Activated CD4-positive, alpha-beta memory T cell treated with anti-CD3 and anti-CD28 coated beads, Interleukin-2, amount 10 ng/mL, durations not matched to agents 7 days and 5 days (primary cell): ENCODE measurements around the gene NPSR1. TPM values are rescaled to one million over a fixed set of nuclear protein-coding genes. Genes with fewer than 3 reads are reported as not detected.

Source experiments
- CTCF ChIA-PET: fragments of 350-600 bp; sonication (Branson Sonifier 250); formaldehyde crosslinking; loops from one replicate; lab custom pipeline; 2021; ENCODE audit warnings: antibody characterized with exemption, inconsistent platforms; lab: Charles Lee
- POLR2A ChIA-PET: fragments of 350-600 bp; sonication (Branson Sonifier 250); formaldehyde crosslinking; loops from one replicate; lab custom pipeline; 2021; ENCODE audit warnings: antibody characterized with exemption; lab: Charles Lee
- DNase-seq: peaks from one replicate; pipeline ENCODE4 v3.0.0-alpha.2; 2020
- H3K27ac Mint-ChIP-seq: one replicate; pipeline ENCODE4 v1.8.0; 2021; ENCODE audit warnings: mild to moderate bottlenecking, mixed read lengths
- H3K27me3 Mint-ChIP-seq: one replicate; pipeline ENCODE4 v1.8.0; 2021; ENCODE audit warnings: mixed read lengths
- H3K36me3 Mint-ChIP-seq: one replicate; pipeline ENCODE4 v1.8.0; 2021; ENCODE audit warnings: low read depth, mixed read lengths
- H3K4me1 Mint-ChIP-seq: one replicate; pipeline ENCODE4 v1.8.0; 2021; ENCODE audit warnings: mixed read lengths
- H3K4me3 Mint-ChIP-seq: one replicate; pipeline ENCODE4 v1.8.0; 2021; ENCODE audit warnings: mild to moderate bottlenecking, mixed read lengths
- H3K9me3 Mint-ChIP-seq: one replicate; pipeline ENCODE4 v1.8.0; 2021; ENCODE audit warnings: mixed read lengths
- total RNA-seq, 2 experiments: library from RNA; stranded (reverse); gene quantifications; one replicate each; pipeline ENCODE4 v1.2.3, GENCODE V29; 2021

The NPSR1 gene
- total RNA-seq, 2 experiments from 2014 or later, result not detected

DNA sequence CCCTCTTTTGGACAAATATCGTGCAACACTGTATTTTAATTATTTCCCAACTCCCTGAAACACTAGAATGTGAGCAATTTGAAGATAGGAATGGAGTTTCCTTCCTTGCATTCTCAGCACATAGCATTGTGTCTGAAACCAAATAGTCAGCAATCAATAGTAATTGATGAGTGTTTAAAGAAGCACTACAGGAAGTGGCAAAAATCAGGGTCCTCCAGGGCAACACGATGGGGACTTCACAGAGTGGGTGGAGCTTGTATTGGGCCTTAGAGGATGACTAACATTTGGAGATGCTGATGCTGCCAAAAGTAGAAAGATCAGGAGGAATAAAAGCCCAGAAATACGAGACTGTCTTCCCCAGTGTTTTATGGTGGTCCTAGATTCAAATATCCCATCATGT, 94.9 kb downstream of the NPSR1 start:
- Mint-ChIP-seq H3K27me3 (no peaks in the 10 kb centered on the region), H3K4me3 (no peak overlapping the region), H3K27ac (no peak overlapping the region), H3K36me3 (no peaks in the 10 kb centered on the region), H3K9me3 (no peaks in the 10 kb centered on the region), H3K4me1 (no peaks in the 10 kb centered on the region)
- ChIA-PET POLR2A (no interaction called here), CTCF (no interaction called here)
- no peak for DNase-seq

DNA sequence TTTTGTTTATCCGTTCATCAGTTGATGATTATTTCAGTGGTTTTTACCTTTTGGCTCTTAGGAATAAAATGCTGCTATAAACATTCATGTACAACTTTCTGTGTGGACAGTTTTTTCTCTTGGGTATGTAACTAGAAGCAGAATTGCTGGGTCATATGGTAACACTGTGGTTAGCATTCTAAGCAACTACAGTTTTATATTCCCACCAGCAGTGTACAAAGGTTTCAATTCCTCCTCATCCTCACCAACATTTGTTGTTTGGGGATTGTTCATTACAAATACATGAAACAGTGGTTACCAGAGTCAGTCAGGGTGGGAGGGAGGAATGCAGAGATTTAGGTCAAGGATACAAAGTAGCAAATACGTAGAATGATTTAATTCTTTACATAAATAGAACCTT, 97.0 kb downstream of the NPSR1 start:
- no peaks in the 10 kb centered on the region for H3K27me3 Mint-ChIP-seq
- DNase-seq, result no peak
- ChIA-PET CTCF (no interaction called here), POLR2A (no interaction called here)
- H3K9me3 Mint-ChIP-seq, result no peaks in the 10 kb centered on the region
- no peaks in the 10 kb centered on the region for H3K36me3 Mint-ChIP-seq
- no peak overlapping the region for H3K4me3 Mint-ChIP-seq
- H3K27ac Mint-ChIP-seq, result no peak overlapping the region
- H3K4me1 Mint-ChIP-seq, result no peaks in the 10 kb centered on the region

DNA sequence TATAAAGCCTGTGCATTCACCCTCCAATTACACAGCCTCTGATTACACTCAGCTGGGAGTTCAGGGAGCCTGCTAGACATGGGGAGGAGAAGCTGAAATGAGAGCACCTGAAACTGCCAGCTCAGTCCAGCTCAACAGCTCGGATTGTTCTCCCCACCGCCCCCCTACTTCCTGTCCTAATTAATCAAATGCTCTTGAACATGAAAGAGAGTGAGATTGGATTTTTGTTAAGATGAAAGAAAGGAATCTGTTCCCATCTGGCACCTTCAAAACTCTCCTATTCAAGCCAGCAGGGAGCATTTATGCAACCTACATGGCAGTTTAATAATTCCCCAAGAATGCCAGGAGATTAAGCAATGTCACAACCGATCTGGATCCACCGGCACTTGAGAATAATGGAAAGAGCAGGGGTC, 98.0 kb downstream of the NPSR1 start:
- POLR2A ChIA-PET, result no interaction called here
- Mint-ChIP-seq H3K9me3 (no peaks in the 10 kb centered on the region), H3K27me3 (no peaks in the 10 kb centered on the region), H3K27ac (no peak overlapping the region), H3K36me3 (no peaks in the 10 kb centered on the region), H3K4me3 (no peak overlapping the region), H3K4me1 (no peaks in the 10 kb centered on the region)
- CTCF ChIA-PET, result no interaction called here
- no peak for DNase-seq

DNA sequence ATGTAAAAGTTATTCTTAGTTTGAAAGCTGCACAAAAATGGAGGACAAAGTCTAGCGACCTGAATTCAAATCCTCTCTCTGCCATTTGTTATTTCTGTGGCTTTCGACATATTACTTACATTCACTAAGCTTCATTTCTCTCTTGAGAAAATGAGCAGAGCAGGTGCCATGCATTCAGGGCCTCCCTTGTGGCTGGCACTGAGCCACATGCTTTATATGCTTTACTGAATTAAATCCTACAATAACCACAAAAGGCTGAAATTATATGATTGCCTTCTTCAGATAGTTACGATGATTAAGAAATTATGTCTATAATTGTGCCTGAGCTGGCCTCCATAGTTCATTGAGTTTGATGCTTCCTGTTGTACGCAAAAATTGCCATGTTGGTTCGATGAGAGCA, 98.7 kb downstream of the NPSR1 start:
- Mint-ChIP-seq H3K4me3 (no peak overlapping the region), H3K9me3 (no peaks in the 10 kb centered on the region), H3K4me1 (no peaks in the 10 kb centered on the region), H3K36me3 (no peaks in the 10 kb centered on the region), H3K27me3 (no peaks in the 10 kb centered on the region), H3K27ac (no peak overlapping the region)
- no peak for DNase-seq
- ChIA-PET CTCF (no interaction called here), POLR2A (no interaction called here)

DNA sequence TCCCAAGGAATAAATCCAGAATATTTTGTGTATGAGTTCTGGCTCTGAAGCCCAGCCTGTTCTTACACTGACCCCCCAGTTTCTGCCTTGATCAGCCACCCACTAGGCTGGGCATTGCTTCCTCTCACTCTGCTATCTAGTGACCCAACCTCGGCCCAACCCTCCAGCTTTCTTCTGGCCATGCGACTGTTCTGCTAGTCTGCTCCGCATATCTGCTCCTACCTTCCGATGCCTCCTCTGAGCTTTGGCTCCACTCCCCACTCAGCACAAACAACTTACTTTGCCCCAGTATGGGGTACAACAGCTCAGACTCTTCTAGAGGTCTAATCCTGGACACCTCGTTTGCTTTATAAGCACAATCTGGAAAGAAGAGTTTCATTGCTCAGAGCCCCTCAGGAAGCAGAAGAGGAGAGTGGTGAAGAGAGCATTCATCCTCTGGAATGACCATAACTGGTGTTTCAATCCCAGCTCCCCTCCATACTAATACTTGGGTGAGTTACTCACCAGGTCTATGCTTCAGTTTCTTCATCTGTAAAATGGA, 99.6 kb downstream of the NPSR1 start:
- Mint-ChIP-seq H3K9me3 (no peaks in the 10 kb centered on the region), H3K27me3 (no peaks in the 10 kb centered on the region), H3K27ac (no peak overlapping the region), H3K36me3 (no peaks in the 10 kb centered on the region), H3K4me1 (no peaks in the 10 kb centered on the region), H3K4me3 (no peak overlapping the region)
- no peak for DNase-seq
- ChIA-PET CTCF (no interaction called here), POLR2A (no interaction called here)

DNA sequence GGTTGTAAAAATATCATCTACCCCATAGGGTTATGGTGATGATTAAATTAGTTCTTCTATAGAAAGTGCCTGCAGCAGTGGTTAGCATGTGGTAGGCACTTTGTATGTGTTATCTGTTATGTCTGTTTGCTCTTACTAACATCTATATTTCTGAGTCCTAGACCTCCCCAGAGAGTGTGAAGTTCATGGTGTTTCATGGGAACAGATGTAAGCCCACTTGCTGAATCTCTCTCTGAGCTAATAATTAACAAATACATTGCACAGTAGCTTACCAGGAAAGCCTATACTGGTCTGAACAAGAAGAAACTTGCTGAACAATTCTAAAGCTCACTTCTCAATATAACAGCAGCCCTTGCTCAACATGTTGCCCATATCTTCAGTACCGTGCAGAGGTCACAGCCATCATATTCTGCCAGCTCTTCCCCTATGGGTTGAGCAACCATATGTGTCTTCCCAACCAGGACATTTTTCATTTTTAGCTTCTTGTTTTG, 100.1 kb downstream of the NPSR1 start:
- Mint-ChIP-seq H3K27me3 (no peaks in the 10 kb centered on the region), H3K4me1 (no peaks in the 10 kb centered on the region), H3K4me3 (no peak overlapping the region), H3K27ac (no peak overlapping the region), H3K9me3 (no peaks in the 10 kb centered on the region), H3K36me3 (no peaks in the 10 kb centered on the region)
- POLR2A ChIA-PET, result no interaction called here
- CTCF ChIA-PET, result no interaction called here
- no peak for DNase-seq

DNA sequence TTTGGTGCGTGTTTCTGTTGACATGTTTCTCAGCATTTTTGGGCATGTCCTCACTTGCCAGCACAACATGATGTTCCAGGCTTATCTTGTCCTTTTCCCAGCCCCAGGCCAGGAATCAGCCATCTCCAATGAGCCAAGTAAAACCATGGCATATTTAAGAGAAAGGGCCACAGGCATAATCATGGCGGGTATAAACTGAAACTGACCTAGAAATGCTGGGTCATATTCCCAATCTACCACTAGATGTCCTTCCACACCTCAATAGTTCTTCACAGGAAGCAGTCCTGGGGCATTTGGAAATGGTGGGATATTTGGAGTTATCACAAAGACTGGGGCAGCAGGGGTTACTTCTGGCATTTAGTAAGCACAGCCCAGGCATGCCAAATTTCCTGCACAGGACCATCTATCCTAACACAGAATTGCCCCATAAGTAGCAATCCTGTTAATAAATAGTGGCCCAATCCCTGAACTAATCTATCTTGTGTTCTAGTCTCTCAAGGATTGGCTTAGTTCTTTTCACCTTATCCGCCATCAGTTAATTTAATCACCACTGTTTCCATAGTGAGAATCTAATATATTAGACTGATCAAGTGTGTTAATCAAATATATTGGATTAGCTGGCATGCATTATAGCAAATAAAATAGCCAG, 101.6 kb downstream of the NPSR1 start:
- no peaks in the 10 kb centered on the region for H3K4me1 Mint-ChIP-seq
- H3K27me3 Mint-ChIP-seq, result no peaks in the 10 kb centered on the region
- H3K27ac Mint-ChIP-seq, result no peak overlapping the region
- no peak overlapping the region for H3K4me3 Mint-ChIP-seq
- no peaks in the 10 kb centered on the region for H3K36me3 Mint-ChIP-seq
- CTCF ChIA-PET, result no interaction called here
- DNase-seq, result no peak
- POLR2A ChIA-PET, result no interaction called here
- no peaks in the 10 kb centered on the region for H3K9me3 Mint-ChIP-seq

DNA sequence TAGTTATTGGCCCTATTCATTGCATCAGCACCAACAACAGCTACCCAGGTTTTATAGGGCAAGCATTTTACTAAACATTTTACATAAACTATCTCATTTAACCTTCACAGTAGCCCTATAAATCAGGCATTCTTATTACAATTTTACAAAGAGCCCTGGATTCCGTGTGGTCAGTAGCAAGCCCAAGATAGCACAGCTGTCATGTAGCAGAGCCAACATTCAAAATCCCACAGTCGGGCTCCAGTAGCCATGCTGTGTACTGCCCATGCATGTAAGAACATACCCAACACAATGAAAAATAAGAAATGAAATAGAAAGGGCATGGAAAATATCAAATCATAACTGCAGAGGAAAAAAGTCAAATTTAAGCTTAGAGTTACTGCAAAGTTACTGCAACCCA, 102.3 kb downstream of the NPSR1 start:
- no peaks in the 10 kb centered on the region for H3K36me3 Mint-ChIP-seq
- no peak overlapping the region for H3K27ac Mint-ChIP-seq
- POLR2A ChIA-PET, result no interaction called here
- DNase-seq, result no peak
- no peaks in the 10 kb centered on the region for H3K9me3 Mint-ChIP-seq
- H3K4me1 Mint-ChIP-seq, result no peaks in the 10 kb centered on the region
- no peaks in the 10 kb centered on the region for H3K27me3 Mint-ChIP-seq
- CTCF ChIA-PET, result no interaction called here
- no peak overlapping the region for H3K4me3 Mint-ChIP-seq

DNA sequence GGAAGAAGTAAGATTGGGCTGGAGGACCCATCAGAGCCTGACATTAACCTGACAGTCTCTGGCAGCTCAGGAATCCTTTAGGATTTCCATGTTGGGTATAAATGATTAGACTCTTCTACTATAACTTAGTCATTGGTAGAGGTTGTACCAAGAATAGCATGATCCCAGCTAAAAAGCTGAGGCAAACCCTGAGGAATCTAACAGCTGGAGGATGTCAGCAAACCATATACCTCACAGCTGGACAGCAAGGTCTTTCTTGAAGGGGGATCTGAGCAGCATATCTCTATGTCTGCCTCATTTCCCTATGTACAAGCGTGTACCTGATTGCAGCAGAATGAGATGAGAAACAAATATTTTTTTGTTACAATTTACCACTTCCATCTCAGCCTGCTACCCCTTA, 103.2 kb downstream of the NPSR1 start:
- no peak for DNase-seq
- H3K27me3 Mint-ChIP-seq, result peaks cover 1% of the 10 kb centered on the region
- no peaks in the 10 kb centered on the region for H3K36me3 Mint-ChIP-seq
- ChIA-PET POLR2A (no interaction called here), CTCF (no interaction called here)
- H3K4me3 Mint-ChIP-seq, result no peak overlapping the region
- H3K4me1 Mint-ChIP-seq, result no peaks in the 10 kb centered on the region
- H3K9me3 Mint-ChIP-seq, result no peaks in the 10 kb centered on the region
- no peak overlapping the region for H3K27ac Mint-ChIP-seq

DNA sequence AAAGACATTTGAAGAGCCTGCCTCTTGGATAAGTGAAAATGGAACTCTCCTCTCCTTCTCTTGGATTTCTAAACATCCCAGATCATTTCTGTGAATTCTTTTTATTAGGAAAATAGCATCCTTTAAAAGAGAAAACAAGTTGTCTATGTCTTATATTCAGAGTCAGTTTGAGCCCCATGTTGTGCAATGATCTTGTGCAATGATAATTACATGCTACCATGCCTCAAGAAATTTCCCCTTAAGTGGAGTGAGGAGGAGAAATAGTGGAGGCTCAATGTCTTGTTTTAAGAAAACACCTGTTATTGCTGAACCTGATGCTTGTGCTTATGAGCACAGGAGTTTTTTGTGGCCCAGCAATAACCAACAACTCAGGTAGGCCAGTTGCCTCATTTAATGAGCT, 103.6 kb downstream of the NPSR1 start:
- Mint-ChIP-seq H3K27me3 (peaks cover 1% of the 10 kb centered on the region), H3K4me1 (no peaks in the 10 kb centered on the region), H3K4me3 (no peak overlapping the region), H3K36me3 (no peaks in the 10 kb centered on the region), H3K9me3 (no peaks in the 10 kb centered on the region), H3K27ac (no peak overlapping the region)
- no peak for DNase-seq
- ChIA-PET POLR2A (no interaction called here), CTCF (no interaction called here)

DNA sequence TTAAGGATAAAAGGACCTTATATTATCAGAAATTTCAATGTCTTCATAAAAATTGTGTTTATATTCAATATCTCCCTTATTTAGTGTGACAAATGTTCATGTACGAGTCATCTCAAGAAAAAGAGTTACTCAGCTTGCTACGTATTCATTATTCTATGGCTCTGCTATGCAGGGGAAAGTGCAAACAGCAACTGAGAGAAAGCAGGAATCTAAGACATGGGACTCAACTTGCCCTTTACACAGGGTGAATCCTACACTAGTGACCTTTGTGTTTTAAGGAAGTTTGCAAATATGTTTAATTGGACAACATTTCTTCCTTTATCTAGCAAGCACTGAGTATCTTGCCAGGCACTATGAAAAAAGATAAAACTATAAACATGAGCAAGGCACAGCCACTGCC, 104.7 kb downstream of the NPSR1 start:
- H3K27me3 Mint-ChIP-seq, result peaks cover 6% of the 10 kb centered on the region
- CTCF ChIA-PET, result no interaction called here
- H3K27ac Mint-ChIP-seq, result no peak overlapping the region
- POLR2A ChIA-PET, result no interaction called here
- H3K9me3 Mint-ChIP-seq, result no peaks in the 10 kb centered on the region
- H3K4me3 Mint-ChIP-seq, result no peak overlapping the region
- DNase-seq, result no peak
- H3K36me3 Mint-ChIP-seq, result no peaks in the 10 kb centered on the region
- H3K4me1 Mint-ChIP-seq, result no peaks in the 10 kb centered on the region

DNA sequence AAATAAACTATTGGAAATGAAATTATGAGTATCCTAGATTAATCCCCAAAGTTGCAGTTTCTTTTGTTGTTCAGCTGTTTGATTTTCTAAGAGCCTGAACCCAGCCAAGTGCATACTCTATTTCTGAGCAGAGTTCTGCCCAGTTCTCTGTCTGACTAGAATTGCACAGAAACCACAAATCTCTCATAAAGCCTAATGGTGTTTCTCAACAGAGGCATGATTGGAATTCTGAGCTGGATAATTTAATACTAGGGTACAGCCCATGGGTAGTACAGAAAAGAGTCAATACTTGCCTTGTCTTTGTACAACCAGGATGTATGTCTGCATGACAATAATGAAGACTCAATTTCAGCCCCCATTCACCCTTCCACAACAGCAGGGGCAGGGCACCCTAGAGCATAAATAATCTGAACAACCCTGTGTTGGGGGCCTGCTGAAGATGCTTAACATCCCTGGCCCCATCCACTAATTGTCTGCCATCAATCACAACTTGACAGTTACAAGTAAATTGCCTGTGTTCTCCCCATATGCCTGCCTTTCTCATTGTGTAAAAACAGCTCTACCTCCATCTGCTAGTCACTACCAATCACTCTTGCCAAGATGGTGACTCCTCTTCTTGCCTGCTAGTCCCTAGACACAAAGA, 114.4 kb downstream of the NPSR1 start:
- no peak overlapping the region for H3K27ac Mint-ChIP-seq
- no peak for DNase-seq
- ChIA-PET CTCF (no interaction called here), POLR2A (no interaction called here)
- no peaks in the 10 kb centered on the region for H3K9me3 Mint-ChIP-seq
- H3K4me1 Mint-ChIP-seq, result no peaks in the 10 kb centered on the region
- H3K4me3 Mint-ChIP-seq, result no peak overlapping the region
- no peaks in the 10 kb centered on the region for H3K36me3 Mint-ChIP-seq
- H3K27me3 Mint-ChIP-seq, result peaks cover 4% of the 10 kb centered on the region

DNA sequence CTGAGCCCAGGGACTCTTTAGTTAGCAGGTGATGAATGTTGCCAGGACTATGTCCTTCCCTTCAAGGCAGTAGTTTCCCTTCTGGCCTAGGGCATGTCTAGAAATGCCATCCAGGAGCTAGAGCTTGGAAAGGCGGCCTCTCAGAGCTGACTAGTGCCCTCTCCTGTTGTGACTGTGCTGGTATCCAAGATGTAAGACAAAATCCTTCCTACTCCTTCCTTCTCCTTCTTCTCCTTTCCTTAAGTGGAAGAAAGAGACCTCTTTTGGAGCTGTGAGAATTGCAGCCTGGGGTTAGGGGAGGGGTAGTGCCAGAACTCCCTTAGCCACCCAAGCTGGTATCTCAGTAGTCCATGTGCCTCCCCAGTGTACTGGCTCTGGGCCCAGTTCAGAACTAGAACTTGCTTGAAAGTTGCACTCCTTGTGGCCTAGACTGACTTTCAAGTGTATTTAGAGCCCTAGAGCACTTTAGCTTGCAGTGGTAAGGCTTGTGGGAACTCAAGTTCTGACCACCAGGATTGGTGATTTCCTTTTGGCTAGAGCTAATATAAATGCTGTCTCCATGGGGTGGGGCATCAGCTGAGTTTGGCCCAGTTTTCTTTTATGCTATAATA, 118.8 kb downstream of the NPSR1 start:
- ChIA-PET CTCF (no interaction called here), POLR2A (no interaction called here)
- Mint-ChIP-seq H3K4me3 (no peak overlapping the region), H3K27me3 (no peaks in the 10 kb centered on the region), H3K36me3 (no peaks in the 10 kb centered on the region), H3K4me1 (no peaks in the 10 kb centered on the region), H3K27ac (no peak overlapping the region), H3K9me3 (peaks cover 6% of the 10 kb centered on the region)
- no peak for DNase-seq
